Esophagus muscularis mucosa (tissue), 4 donors: Measurements from ENCODE around the gene PTPN4. TPM values are rescaled to one million over a fixed set of nuclear protein-coding genes. Genes with fewer than 3 reads are reported as not detected.

Experiments
- DNase-seq: peaks from one replicate; pipeline ENCODE4 v3.0.0-alpha.2; 2017; ENCODE audit errors: extremely low spot score
- H3K27ac ChIP-seq, 4 donors: fragments of 200-600 bp; sonication (generic); replicated peaks in 1 of 4; 1 replicate in 3 of 4; 2 replicates in 1 of 4; pipeline ENCODE4 v1.5.1; 2016 to 2019; ENCODE audit warnings: mild to moderate bottlenecking in 1 of 4
- H3K27me3 ChIP-seq, 4 donors: fragments of 200-600 bp; sonication (generic); one replicate each; pipeline versions ENCODE4 v1.5.1 to v1.6.0; 2016 to 2019
- H3K36me3 ChIP-seq, 4 donors: fragments of 200-600 bp; sonication (generic); one replicate each; pipeline ENCODE4 v1.5.1; 2016 to 2019
- H3K4me1 ChIP-seq, 4 donors: fragments of 200-600 bp; sonication (generic); one replicate each; pipeline ENCODE4 v1.5.1; 2016 to 2019
- H3K4me3 ChIP-seq, 4 donors: fragments of 200-600 bp; sonication (generic); 1 replicate in 2 of 4; 2 replicates in 2 of 4; pipeline ENCODE4 v1.5.1; 2016 to 2019; ENCODE audit warnings: mild to moderate bottlenecking in 4 of 4, moderate library complexity in 1 of 4
- H3K9me3 ChIP-seq, 4 donors: fragments of 200-600 bp; sonication (generic); 1 replicate in 3 of 4; 2 replicates in 1 of 4; pipeline ENCODE4 v1.5.1; 2016 to 2019
- CTCF ChIP-seq, 3 experiments: fragments of 200-600 bp in 2 of 3; fragments of 450-650 bp in 1 of 3; sonication (generic) in 2 of 3; IDR thresholded peaks; one replicate each; pipeline ENCODE4 v1.5.1; 2017 to 2019; ENCODE audit warnings: antibody characterized with exemption in 3 of 3, mild to moderate bottlenecking in 2 of 3, moderate library complexity in 1 of 3
- EP300 ChIP-seq: sonication (generic); formaldehyde crosslinking; IDR thresholded peaks from one replicate; pipeline ENCODE4 v1.6.1; 2017; ENCODE audit warnings: antibody characterized with exemption
- POLR2A ChIP-seq: fragments of 450-650 bp; IDR thresholded peaks from one replicate; pipeline ENCODE4 v1.6.1; 2017; ENCODE audit warnings: antibody characterized with exemption, moderate library complexity, mild to moderate bottlenecking, low read depth
- POLR2AphosphoS5 ChIP-seq, 2 donors: sonication (generic); formaldehyde crosslinking; IDR thresholded peaks; one replicate each; pipeline ENCODE4 v1.6.1; 2017; ENCODE audit warnings: antibody characterized with exemption in 2 of 2
- WGBS: methylation state at CpG from one replicate; pipeline ENCODE4 v1.1.5; 2018; 5-methylcytosine and 5-hydroxymethylcytosine counted together
- intact Hi-C: fragments of 100-400 bp; cut with DNase I; formaldehyde crosslinking; loops from one replicate; pipeline ENCODE4 v1.15.1; 2023
- total RNA-seq, 4 donors: library from RNA; depleted of rRNA; stranded (reverse); fragments of >200 nt; gene quantifications; one replicate each; pipeline versions ENCODE4 v1.1.0 to v1.2.1, GENCODE V29; 2016

Gene PTPN4
- total RNA-seq, 4 donors from 2014 or later: 21.3 to 39.9 (median 24.7) TPM

GRCh38 chr2:119901013-119901412, 141.3 kb downstream of the PTPN4 start:
- intact Hi-C loops: no loop called here
- WGBS: 100% methylated on average over 2 of the region's 2 CpGs
- Histone ChIP-seq H3K9me3 (no peaks in the 10 kb centered on the region), H3K27me3 (no peaks in the 10 kb centered on the region), H3K36me3 (peaks cover 8 to 33% (median 20%) of the 10 kb centered on the region in 4 donors), H3K4me1 (no peaks in the 10 kb centered on the region), H3K4me3 (no peak overlapping the region), H3K27ac (no peak overlapping the region)
- no peak for TF ChIP-seq POLR2AphosphoS5 (IDR thresholded peaks at IDR 0.05)
- no peak for TF ChIP-seq POLR2A
- no peak for TF ChIP-seq CTCF (IDR thresholded peaks at IDR 0.05)
- TF ChIP-seq EP300: no peak
- DNase-seq: no peak

- H3K27ac ChIP-seq: no peak overlapping the region
- H3K4me1 ChIP-seq: no peaks in the 10 kb centered on the region
- TF ChIP-seq CTCF (IDR thresholded peaks at IDR 0.05): no peak
- TF ChIP-seq EP300: no peak
- TF ChIP-seq POLR2AphosphoS5 (IDR thresholded peaks at IDR 0.05): no peak
- TF ChIP-seq POLR2A: no peak
- no peak for DNase-seq
- no peak overlapping the region for H3K4me3 ChIP-seq
- no peaks in the 10 kb centered on the region for H3K27me3 ChIP-seq
- intact Hi-C loops: no loop called here
- peaks cover 0 to 4% (median 0%) of the 10 kb centered on the region in 4 donors for H3K36me3 ChIP-seq
- no peaks in the 10 kb centered on the region for H3K9me3 ChIP-seq
- WGBS: 86% methylated on average over 2 of the region's 2 CpGs
Measured at GRCh38 chr2:119910566-119910965, 150.8 kb downstream of the PTPN4 start.

GRCh38 chr2:119914266-119914665, 154.5 kb downstream of the PTPN4 start:
- TF ChIP-seq POLR2A (no peak), POLR2AphosphoS5 (IDR thresholded peaks at IDR 0.05) (no peak), CTCF (IDR thresholded peaks at IDR 0.05) (no peak), EP300 (no peak)

GRCh38 chr2:119921825-119922224, 162.1 kb downstream of the PTPN4 start:
- no peak for TF ChIP-seq POLR2A
- no peak for TF ChIP-seq EP300
- no peak for TF ChIP-seq CTCF (IDR thresholded peaks at IDR 0.05)
- TF ChIP-seq POLR2AphosphoS5 (IDR thresholded peaks at IDR 0.05): no peak
- no peak for DNase-seq
- H3K27me3 ChIP-seq: no peaks in the 10 kb centered on the region
- H3K4me3 ChIP-seq: no peak overlapping the region
- intact Hi-C loops: no loop called here
- 100% methylated on average over 1 of the region's 1 CpG for WGBS
- no peaks in the 10 kb centered on the region for H3K9me3 ChIP-seq
- no peak overlapping the region for H3K27ac ChIP-seq
- no peaks in the 10 kb centered on the region for H3K4me1 ChIP-seq
- H3K36me3 ChIP-seq: no peaks in the 10 kb centered on the region

More at GRCh38 chr2:119914266-119914665, 154.5 kb downstream of the PTPN4 start:
- Histone ChIP-seq H3K4me3 (no peak overlapping the region), H3K27ac (no peak overlapping the region), H3K36me3 (peaks cover 0 to 4% (median 0%) of the 10 kb centered on the region in 4 donors), H3K4me1 (no peaks in the 10 kb centered on the region), H3K27me3 (no peaks in the 10 kb centered on the region), H3K9me3 (no peaks in the 10 kb centered on the region)
- intact Hi-C loops: no loop called here
- DNase-seq: no peak
- 52% methylated on average over 1 of the region's 1 CpG for WGBS

GRCh38 chr2:119922699-119923098, 163.0 kb downstream of the PTPN4 start:
- intact Hi-C loops: no loop called here
- H3K27ac ChIP-seq: no peak overlapping the region
- no peak for DNase-seq
- no peaks in the 10 kb centered on the region for H3K4me1 ChIP-seq
- no peaks in the 10 kb centered on the region for H3K27me3 ChIP-seq
- no peak overlapping the region for H3K4me3 ChIP-seq
- no peak for TF ChIP-seq CTCF (IDR thresholded peaks at IDR 0.05)
- no peak for TF ChIP-seq POLR2AphosphoS5 (IDR thresholded peaks at IDR 0.05)
- H3K9me3 ChIP-seq: no peaks in the 10 kb centered on the region
- no peaks in the 10 kb centered on the region for H3K36me3 ChIP-seq
